Activated CD8-positive, alpha-beta memory T cell treated with anti-CD3 and anti-CD28 coated beads, Interleukin-2, amount 50 U/mL, for 24 hours (primary cell): Measurements from ENCODE around the gene PHTF2.
"Not testable (repeated sequence)": the region's sequence is repeated elsewhere in the genome, so short reads cannot be mapped to it uniquely, and the experiment has no call there.

ENCODE experiments used
- DNase-seq: peaks from one replicate; pipeline ENCODE4 v3.0.0-alpha.2; 2020; ENCODE audit errors: extremely low read depth

PHTF2 gene

GRCh38 chr7:77989981-77990566 lies 191.5 kb downstream of the PHTF2 start:
- no peak for DNase-seq

GRCh38 chr7:77991656-77992055 lies 193.1 kb downstream of the PHTF2 start:
- DNase-seq, result no peak

GRCh38 chr7:77993838-77994237 lies 195.3 kb downstream of the PHTF2 start:
- no peak for DNase-seq

- no peak for DNase-seq
Measured at GRCh38 chr7:77995717-77996116, 197.1 kb downstream of the PHTF2 start.

- not testable (repeated sequence) for DNase-seq
Measured at GRCh38 chr7:77999168-77999567, 200.6 kb downstream of the PHTF2 start.

GRCh38 chr7:78002021-78002420 lies 203.4 kb downstream of the PHTF2 start:
- no peak for DNase-seq

GRCh38 chr7:78002715-78003114 lies 204.1 kb downstream of the PHTF2 start:
- no peak for DNase-seq

GRCh38 chr7:78006063-78006755 lies 207.6 kb downstream of the PHTF2 start:
- no peak for DNase-seq
